ENCODE measurements around the gene HTR3C.

- TF ChIP-seq CTCF (IDR thresholded peaks at IDR 0.05) (no peak), POLR2A (IDR thresholded peaks at IDR 0.05) (no peak)
Observed at GRCh38 chr3:184050217-184050847, 2.5 kb upstream of the HTR3C start.
